Panc1 (cell line): Measurements from ENCODE around the gene DIP2C.

Experiments
- POLR2AphosphoS5 ChIP-seq: IDR thresholded peaks from 2 replicates; pipeline ENCODE4 v1.6.1; 2012; ENCODE audit warnings: mild to moderate bottlenecking, low read depth, low read length, moderate library complexity
- SIN3A ChIP-seq: IDR thresholded peaks from 2 replicates; pipeline ENCODE4 v1.6.1; 2012; ENCODE audit warnings: low read depth, mild to moderate bottlenecking, low read length, moderate library complexity, borderline replicate concordance; ENCODE audit not compliant: insufficient read depth
- TF ChIP-seq, protein P1 (sequence below): fragments of 450-650 bp; IDR thresholded peaks from 2 replicates; pipeline ENCODE4 v1.5.1; 2017; ENCODE audit warnings: mild to moderate bottlenecking
- TF ChIP-seq, protein P2 (sequence below), 2 experiments: IDR thresholded peaks; 2 replicates each; pipeline ENCODE4 v1.6.1; 2011 to 2012; ENCODE audit warnings: low read depth in 2 of 2, control low read depth in 1 of 2, low read length in 1 of 2, mild to moderate bottlenecking in 1 of 2, moderate library complexity in 1 of 2; ENCODE audit not compliant: insufficient read depth in 1 of 2

DNA sequence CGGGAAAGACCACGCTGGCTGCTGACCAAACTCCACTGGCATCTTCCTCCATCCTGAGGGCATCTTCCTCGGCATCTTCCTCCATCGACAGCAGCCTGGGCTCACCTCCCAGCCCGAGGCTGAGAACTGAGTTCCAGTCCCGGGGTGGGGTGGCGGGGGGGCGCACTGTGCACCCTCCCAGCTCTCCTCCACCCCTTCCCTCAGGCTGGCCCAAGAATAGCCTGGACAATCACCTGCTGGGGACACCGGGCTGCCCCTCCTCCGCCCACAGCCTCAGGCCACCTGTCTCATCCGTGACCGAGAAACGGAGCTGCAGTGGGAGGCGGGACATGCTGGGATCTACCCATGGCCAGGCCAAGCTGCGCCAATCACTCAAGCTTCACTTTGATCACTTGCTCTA lies 37.2 kb downstream of the DIP2C start:
- TF ChIP-seq, protein P1, sequence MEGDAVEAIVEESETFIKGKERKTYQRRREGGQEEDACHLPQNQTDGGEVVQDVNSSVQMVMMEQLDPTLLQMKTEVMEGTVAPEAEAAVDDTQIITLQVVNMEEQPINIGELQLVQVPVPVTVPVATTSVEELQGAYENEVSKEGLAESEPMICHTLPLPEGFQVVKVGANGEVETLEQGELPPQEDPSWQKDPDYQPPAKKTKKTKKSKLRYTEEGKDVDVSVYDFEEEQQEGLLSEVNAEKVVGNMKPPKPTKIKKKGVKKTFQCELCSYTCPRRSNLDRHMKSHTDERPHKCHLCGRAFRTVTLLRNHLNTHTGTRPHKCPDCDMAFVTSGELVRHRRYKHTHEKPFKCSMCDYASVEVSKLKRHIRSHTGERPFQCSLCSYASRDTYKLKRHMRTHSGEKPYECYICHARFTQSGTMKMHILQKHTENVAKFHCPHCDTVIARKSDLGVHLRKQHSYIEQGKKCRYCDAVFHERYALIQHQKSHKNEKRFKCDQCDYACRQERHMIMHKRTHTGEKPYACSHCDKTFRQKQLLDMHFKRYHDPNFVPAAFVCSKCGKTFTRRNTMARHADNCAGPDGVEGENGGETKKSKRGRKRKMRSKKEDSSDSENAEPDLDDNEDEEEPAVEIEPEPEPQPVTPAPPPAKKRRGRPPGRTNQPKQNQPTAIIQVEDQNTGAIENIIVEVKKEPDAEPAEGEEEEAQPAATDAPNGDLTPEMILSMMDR = no peak
- TF ChIP-seq SIN3A (no peak), POLR2AphosphoS5 (no peak)
- TF ChIP-seq, protein P2, sequence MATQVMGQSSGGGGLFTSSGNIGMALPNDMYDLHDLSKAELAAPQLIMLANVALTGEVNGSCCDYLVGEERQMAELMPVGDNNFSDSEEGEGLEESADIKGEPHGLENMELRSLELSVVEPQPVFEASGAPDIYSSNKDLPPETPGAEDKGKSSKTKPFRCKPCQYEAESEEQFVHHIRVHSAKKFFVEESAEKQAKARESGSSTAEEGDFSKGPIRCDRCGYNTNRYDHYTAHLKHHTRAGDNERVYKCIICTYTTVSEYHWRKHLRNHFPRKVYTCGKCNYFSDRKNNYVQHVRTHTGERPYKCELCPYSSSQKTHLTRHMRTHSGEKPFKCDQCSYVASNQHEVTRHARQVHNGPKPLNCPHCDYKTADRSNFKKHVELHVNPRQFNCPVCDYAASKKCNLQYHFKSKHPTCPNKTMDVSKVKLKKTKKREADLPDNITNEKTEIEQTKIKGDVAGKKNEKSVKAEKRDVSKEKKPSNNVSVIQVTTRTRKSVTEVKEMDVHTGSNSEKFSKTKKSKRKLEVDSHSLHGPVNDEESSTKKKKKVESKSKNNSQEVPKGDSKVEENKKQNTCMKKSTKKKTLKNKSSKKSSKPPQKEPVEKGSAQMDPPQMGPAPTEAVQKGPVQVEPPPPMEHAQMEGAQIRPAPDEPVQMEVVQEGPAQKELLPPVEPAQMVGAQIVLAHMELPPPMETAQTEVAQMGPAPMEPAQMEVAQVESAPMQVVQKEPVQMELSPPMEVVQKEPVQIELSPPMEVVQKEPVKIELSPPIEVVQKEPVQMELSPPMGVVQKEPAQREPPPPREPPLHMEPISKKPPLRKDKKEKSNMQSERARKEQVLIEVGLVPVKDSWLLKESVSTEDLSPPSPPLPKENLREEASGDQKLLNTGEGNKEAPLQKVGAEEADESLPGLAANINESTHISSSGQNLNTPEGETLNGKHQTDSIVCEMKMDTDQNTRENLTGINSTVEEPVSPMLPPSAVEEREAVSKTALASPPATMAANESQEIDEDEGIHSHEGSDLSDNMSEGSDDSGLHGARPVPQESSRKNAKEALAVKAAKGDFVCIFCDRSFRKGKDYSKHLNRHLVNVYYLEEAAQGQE (IDR thresholded peaks at IDR 0.05; ENCODE audit: insufficient read depth in 1 of 2, low read depth in 2 of 2, low read length in 1 of 2) = no peak
